Stimulated activated CD8-positive, alpha-beta memory T cell treated with anti-CD3 and anti-CD28 coated beads, Interleukin-15, amount 100 ng/mL, for 48 hours (primary cell): Measurements from ENCODE around the gene CHAD.
A peak's percentile ranks its signal among the peaks of the same experiment; 100 is the strongest.
"Not testable (repeated sequence)": the region's sequence is repeated elsewhere in the genome, so short reads cannot be mapped to it uniquely, and the experiment has no call there.

Experiments used
- DNase-seq, 2 donors: peaks; one replicate each; pipeline ENCODE4 v3.0.0-alpha.2; 2020; ENCODE audit warnings: low read depth in 2 of 2

Gene CHAD

DNA sequence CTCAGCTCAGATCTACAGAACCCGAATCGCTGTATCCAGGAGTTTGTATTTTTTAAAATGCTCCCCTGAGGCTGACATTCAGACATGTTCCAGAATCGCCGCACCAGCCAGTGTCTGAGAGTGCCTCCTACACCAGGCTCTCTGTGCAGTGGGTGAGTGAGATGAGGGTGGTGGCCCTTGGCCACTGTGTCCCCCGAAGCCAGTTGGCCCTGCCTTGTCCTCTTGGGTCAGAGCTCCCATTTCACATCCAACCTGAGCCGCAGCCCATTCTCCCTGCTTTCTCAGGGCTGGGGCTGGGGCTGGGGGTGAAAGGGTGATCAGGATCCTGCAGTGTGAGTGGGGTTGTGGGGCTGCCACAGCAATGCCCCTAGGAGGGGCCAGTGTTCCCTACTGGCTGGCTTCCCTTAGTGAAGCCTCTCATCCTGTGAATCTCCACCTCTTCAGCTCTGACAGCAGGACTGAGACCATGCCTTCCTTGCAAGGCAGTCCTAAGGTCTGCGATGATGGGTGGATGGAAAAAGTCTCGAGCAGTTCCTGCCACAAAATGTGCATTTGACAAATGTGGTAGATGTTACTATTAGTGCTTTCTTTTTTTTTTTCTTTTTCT is 26.6 kb upstream of the CHAD start:
- DNase-seq, result no peak

DNA sequence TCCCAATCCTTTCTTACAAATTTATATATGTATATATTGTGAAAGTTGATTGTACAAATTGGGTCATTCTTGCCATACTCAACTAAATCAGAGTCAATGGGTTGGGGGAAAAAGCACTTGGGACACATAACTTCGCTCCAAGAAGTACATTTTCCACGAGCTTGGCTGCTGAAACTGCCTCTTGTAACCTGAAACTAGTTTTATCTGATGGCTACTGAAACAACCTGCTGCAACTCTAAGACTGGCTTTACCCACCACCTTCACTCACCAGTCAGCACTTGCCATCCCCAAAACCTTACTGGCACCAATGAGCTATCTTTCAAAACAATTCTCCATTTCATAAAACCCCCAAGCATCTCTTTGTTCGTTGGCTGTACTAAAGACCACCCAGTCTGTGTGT is 25.1 kb upstream of the CHAD start:
- no peak for DNase-seq

DNA sequence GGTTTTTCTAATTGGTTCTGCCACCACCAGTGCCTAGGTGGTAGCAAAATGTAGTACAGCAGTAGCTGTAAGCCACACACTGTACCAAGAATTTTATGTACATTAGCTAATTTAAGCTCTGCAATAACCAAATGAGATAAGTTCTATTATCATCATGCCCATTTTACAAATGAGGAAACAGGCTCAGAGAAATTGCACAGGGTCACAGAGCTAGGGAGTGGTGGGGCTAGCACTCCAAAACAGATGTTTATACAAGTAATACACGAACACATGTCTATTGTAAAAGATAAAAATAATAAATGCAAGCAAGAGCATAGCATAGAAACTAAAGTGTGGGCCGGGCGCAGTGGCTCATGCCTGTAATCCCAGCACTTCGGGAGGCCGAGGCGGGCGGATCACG is 23.5 kb upstream of the CHAD start:
- DNase-seq, result no peak

DNA sequence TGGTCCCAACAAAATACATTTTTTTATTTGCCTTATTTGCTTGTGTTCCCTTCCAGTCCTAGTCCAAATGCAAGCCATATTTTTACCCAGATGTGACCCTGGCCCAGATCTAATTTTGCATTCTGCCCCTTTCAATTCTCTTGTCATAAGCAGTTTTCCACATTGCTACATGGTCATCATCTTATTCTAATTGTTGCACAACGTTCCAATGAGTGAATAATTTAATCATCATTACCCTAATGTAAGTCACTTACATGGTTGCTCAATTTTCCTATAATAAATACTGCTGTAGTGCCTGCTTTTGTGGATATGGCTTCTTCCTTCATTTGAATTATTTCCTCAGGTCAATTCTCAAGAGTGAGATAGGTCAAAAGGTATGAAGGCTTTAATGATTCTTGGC is 22.8 kb upstream of the CHAD start:
- DNase-seq, result no peak

DNA sequence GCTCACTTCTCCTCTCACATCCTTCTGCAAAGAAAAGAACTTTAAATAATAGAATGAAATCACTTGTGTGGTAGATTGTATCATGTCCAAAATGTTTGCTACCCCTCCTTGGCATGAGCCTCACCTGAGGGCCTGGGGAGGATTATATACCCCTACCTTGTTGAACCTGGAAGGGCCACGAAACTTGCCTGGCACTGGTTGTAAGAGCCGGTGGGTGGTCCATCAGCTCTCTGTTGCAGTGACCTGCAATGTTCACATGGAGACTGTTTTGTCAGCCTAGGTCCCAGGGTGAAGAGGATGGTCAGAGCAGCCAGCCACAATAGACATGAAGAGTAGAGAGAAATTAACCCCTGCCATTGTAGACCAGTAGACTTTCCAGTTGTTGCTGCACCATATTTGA is 20.2 kb upstream of the CHAD start:
- no peak for DNase-seq

DNA sequence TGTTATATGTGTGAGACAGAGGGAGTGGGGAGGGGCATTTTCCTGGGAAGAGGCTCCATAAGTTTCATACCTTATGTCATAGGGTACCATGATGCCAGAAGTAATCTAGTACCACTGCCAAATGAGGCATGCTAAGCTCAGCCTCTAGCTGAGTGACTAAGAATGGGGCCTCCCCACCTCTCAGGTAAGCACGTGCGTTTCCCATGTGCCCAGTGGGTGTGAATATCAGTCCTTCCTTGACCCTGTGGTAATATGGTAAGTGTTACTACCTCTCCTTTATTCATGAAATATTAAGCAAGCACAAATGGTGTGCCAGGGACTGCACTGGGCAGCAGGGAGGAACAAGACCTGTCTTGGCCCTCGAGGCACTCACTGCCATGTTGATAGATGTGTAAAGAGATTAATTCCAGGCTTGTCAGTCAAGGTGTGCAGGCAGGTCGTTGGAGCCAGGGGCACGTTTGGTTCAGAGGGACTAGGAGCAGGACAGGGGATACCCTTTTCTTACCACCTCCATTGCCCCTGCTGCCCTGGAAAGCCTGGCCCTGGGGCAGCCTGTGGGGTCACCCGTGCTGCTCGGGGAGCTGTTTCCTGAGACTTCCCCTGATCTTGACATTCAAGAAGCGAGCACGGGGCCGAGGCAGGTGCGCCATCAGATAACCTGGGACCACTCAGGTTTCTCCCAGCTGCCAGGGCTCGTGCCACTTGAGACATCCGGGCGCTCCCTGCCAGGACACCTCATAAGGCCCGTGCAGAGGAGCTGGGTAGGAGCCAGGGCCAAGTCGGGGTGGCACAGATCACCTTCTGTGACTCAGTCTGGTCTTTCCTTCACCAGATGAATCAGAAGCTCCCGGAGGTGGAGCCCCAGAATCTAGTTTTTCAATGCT is 18.8 kb upstream of the CHAD start:
- DNase-seq, result no peak

DNA sequence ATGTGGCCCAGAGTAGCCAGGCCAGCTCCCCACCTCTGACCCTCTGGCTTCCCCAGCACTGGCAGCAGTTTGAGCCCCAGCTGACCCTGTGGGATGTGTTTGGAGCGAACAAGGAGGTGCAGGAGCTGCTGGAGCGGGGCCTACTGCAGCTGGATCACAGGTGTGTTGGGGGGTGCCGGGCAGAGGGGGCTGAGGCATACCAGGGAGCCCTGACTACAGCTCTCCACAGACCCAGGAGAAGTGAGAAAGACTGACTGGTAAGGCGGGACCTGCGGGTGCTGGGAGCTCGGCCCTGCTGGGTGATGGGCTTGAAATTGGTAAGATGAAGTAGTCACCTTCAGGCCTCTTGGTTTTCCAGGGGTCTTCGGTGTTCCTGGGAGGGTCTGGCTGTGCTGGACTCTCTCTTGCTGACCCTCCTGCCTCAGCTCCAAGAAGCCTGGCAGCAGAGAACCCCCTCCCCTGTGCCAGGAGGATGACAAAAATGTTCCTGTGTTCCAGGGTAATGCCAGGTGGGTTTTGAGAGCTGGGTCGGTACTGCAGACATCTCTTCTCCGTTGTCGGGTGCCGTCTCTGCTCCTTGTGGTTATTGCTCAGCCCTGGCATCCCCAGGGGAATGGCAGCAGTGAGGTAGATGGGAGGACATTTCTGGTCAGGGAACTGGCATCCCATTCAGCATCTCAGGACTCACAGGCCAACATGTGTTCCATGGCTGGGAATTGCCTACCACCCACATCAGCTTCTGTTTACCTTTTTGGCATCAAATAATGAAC is 15.9 kb upstream of the CHAD start:
- DNase-seq, result no peak

DNA sequence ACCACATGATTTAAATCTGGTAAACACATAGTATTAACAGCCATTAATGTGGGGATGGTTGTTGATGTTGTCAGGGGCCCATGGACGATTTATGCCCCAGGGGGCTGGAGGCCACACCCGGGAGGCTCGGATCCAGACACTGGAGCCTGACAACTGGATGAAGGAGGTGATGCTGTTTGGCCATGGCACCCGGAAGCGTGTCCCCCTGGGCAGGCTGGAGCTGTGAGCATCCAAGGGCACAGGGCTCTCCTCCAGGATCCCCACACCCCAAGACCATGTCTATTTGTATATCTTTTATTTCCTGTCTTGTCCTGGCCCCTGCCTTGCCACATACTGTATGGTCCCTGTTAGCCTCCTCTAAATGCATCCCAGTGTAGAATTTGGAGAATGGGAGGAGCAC is 14.6 kb upstream of the CHAD start:
- DNase-seq, result no peak

DNA sequence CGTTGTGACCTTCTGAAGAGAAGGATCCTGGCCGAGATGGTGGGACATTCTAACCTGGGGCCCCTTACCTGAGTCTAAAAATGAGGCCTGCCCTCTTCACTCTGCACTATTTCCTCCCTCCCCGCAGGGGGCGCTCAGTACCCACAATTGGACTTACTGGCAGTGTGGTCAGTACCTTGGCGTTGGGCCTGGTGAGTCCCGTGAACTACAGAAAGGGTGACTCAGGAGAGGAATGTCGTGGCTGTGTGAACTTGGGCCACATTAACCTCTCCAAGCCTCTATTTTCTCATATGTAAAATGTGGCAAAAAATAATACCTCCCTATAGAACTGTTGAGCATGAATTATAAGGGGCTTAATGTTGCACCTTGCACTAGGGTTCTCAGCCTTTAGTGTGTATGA is 13.8 kb upstream of the CHAD start:
- DNase-seq, result peak; percentile 62

DNA sequence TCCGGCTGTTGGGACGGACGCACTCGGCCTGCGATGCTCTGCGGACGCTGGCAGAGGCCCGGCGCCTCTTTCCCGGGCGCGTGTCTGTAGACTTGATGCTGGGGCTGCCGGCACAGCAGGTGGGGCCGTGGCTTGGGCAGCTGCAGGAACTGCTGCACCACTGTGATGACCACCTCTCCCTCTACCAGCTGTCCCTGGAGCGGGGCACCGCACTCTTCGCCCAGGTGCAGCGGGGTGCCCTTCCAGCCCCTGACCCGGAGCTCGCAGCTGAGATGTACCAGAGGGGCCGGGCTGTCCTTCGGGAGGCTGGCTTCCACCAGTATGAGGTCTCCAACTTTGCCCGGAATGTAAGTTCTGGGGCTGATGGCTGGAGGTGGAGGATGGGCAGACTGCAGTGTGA is 13.4 kb upstream of the CHAD start:
- no peak for DNase-seq

DNA sequence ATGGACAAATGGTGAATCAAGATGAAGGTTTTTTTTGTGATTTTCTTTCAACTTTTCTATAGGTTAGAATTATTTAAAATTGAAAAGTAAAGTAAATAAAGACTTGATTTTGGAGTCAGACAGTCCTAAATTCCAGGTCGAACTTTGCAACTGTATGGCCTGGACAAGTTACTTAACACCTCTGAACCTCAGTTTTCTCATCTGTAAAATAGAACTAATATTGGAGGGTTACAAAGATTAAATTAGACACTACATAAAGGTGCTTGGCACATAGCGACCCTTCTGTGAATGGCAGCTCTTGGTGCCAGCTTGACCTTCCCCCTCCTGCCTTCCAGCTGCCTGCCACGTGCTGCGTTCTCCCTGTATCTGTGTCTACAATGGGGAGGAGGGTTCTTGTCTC is 13.0 kb upstream of the CHAD start:
- no peak for DNase-seq

DNA sequence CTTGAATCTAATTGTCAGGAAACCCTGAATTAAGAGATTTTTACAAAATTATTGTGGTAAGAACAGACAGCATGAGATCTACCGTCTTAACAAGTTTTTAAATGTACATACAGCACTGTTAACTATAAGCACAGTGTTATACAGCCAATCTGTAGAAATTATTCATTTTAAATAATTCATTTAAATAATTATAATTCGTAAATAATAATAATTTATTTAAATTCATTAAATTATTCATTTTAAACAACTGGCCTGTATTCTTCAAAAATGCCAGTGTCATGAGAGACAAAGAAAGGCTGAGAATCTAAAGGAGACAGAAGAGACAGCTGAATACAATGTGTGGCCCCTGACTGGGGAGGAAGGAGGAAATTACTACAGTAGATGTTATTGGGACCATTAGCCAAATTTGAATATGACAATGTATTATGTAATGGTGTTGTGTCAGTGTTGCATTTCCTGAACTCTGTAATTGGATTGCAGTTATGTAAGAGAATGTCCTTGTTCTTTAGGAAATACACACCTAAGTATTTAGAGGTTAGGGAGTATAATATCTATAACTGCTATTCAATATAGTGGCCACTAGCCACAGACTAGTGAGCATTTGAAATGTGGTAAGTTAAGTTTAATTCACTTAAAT is 12.3 kb upstream of the CHAD start:
- no peak for DNase-seq

DNA sequence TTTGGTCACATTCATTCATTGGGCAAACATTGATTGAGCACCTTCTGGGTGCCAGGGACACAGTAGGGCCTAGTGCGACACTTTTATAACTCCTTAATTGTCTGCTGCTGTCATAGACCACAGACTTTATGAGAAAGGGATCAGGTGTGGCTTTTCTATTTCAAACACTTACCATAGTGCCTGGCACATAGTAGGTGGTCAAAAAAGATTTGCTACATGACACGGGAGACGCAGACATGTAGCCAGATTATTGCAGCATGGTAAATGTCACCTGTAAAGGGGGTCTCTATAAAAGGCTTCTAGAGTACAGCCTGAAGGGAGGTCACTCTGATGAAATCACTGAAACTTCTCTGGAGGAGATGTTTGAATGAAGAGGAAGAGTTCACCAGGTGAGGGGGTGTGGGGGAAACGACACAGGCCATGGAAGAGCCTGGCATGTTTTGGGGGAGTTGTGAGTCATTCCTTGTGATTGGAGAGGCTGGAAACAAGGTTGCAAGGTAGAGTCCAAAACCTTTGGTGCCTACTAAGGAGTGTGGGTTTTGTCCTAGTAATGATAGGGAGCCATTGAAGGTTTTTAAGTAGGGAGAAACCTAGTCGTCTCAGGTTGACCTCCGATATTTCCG is 11.6 kb upstream of the CHAD start:
- DNase-seq, result no peak

DNA sequence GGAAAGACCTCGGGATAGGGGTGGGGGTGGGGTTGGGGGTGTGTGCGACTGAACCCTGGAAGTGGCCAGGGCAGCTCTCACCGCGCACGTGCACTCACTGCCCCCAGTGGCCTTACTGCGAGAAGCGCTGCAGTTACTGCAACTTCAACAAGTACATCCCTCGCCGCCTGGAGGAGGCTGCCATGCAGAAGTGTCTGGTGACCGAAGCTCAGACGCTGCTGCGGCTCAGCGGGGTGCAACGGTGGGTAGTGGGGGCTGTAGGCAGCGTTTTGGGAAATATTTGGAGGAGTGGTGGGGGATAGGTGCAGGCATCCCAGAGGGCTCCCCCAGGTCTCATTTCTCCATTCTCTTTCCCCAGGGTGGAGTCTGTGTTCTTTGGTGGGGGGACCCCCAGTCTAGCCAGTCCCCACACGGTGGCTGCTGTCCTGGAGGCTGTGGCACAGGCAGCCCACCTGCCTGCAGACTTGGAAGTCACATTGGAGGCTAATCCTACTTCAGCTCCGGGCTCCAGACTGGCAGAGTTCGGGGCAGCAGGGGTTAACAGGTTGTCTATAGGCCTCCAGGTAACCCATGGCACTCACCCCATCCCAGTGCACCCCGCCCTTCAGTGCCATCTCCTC is 11.0 kb upstream of the CHAD start:
- peak; percentile 54 to 58 for DNase-seq

DNA sequence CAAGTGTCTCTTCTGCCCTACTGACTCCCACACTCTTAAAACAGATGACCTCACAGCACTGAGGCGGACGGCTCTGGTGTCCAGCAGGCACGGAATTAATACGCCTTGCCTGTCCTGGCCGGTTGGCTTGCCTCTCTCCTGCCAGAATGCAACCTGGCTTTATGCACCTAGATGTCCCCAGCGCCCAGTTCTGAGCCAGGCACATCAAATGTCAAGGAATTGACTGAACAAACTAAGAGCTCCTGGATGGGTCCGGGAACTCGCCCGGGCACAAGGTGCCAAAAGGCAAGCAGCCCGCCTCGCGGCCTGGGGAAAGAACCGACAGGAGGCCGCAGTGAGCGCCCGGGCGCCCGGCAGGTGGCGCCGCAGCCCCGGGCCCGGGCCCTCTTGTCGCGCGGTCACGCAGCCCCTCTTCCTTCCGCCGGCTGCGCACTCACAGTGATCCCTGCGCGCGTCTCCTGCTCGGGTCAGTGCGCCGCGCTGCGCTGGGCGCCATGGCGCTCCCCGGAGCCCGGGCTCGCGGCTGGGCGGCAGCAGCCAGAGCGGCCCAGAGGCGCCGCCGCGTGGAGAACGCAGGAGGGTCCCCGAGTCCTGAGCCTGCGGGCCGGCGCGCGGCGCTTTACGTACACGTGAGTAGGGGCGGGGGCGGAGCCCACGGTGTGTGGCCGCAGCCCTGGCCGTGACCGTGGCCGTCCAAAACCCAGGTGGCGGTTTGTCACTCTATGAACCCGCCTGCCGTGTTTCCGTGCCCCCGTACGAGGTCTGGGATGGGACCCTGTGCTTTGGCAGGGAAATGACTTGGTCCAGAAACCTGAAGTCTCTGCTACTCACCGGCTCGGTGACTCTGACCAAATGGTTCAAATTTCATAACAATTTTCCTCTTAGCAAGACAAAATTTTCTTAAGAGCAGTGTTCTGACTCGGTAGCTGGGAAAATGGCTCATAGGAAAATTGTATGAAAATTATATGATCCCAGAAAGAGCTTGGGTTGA is 10.0 kb upstream of the CHAD start, which contains the start of gene RSAD1:
RSAD1 (plus strand) TSS at position 470 of the 991 bp plus-strand sequence; CDS start at position 495, 25 bp downstream.
- peak; percentile 70 to 82 for DNase-seq

DNA sequence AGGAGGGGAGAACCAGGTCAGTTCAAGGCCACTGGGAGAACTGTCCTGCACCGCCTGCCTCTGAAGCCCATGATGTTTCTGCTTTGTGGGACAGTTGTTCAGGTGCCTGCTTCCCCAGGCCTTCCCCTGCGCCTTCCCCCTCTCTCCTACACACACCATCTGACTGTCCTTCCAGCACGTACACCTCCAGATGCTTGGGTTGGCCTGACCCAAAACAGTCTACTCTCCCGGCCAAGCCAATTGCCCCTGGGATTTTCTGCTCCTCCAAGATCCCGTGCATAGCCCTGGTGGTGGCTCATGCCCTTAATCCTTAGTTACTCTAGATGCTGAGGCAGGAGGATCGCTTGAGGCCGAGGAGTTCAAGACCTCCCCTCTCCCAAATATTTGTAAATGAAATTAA is 9.3 kb upstream of the CHAD start:
- no peak for DNase-seq

DNA sequence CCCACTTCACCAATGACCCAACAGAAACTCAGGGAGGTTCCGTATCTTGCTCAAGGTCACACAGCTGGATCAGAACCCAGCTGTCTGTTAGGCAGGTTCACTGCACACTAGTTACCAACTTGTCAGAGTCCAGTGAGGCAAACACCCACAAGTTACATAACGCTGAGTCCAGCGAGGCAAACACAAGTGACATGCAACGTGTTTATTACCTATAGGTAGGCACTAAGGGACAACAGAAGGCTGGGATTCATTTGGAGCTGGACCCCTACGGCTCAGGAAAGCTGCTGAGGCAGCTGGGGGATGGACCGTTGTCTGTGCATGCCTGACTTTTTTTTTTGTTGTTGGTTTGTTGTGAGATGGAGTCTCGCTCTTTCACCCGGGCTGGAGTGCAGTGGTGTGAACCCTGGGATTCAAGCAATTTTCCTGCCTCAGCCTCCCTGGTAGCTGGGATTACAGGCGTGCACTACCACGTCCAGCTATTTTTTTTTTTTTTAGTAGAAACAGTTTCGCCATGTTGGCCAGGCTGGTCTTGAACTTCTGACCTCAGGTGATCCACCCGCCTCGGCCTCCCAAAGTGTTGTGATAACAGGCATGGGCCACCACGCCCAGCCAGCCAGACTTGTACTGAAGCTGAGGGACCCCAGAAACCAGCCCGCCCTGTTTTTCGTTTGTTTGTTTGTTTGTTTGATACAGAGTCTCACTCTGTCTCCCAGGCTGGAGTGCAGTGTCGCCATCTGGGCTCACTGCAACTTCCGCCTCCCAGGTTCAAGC is 8.1 kb upstream of the CHAD start:
- no peak for DNase-seq

DNA sequence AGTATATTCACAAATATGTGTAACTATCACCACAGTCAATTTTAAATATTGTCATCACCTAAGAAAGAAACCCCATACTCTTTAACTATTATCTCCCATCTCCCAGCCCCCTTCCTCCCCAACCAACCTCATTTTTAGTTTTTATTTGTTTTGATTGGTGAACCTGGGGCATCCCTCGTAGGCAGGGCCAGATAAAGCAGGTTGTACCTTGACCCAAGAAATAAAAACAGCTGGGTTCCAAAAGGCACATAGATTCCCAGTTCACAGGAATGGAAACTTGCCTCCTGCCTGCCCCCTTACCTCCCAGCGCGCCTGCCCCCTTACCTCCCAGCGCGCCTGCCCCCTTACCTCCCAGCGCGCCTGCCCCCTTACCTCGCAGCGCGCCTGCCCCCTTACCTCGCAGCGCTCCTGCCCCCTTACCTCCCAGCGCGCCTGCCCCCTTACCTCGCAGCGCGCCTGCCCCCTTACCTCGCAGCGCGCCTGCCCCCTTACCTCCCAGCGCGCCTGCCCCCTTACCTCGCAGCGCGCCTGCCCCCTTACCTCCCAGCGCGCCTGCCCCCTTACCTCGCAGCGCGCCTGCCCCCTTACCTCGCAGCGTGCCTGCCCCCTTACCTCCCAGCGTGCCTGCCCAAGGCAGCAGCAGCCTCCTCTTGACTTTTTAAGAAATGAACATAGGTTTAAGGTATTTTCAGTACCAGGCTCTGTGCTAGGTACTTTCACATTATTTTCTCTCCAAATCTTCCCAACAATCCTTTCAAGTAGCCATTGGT is 7.3 kb upstream of the CHAD start:
- DNase-seq, result not testable (repeated sequence)
